GM23248 (cell line): ENCODE results near the gene ZSCAN10. TPM values are rescaled to one million over a fixed set of nuclear protein-coding genes. Genes with fewer than 3 reads are reported as not detected.

Source experiments
- DNase-seq: peaks from one replicate; pipeline ENCODE4 v3.0.0-alpha.2; 2015
- H2AFZ ChIP-seq: fragments of 200-600 bp; sonication (generic); 2 replicates; pipeline ENCODE4 v1.6.1; 2016; ENCODE audit warnings: antibody characterized with exemption
- H3F3A ChIP-seq: fragments of 200-600 bp; sonication (generic); 2 replicates; pipeline ENCODE4 v1.6.1; 2016; ENCODE audit warnings: mild to moderate bottlenecking, antibody characterized with exemption, mixed run types; ENCODE audit not compliant: insufficient read depth
- H3K27ac ChIP-seq: fragments of 200-600 bp; sonication (generic); 2 replicates; pipeline ENCODE4 v1.5.1; 2016; ENCODE audit warnings: mild to moderate bottlenecking
- H3K27me3 ChIP-seq: fragments of 200-600 bp; sonication (generic); replicated peaks from 2 replicates; pipeline ENCODE4 v1.6.1; 2016; ENCODE audit warnings: mild to moderate bottlenecking; ENCODE audit not compliant: insufficient read depth
- H3K36me3 ChIP-seq: fragments of 200-600 bp; sonication (generic); 2 replicates; pipeline ENCODE4 v1.6.1; 2016; ENCODE audit warnings: low read depth, mild to moderate bottlenecking
- H3K4me1 ChIP-seq: fragments of 200-600 bp; sonication (generic); 2 replicates; pipeline ENCODE4 v1.6.1; 2016; ENCODE audit warnings: mild to moderate bottlenecking; ENCODE audit not compliant: insufficient read depth
- H3K4me2 ChIP-seq: fragments of 200-600 bp; sonication (generic); one replicate; pipeline ENCODE4 v1.6.1; 2016; ENCODE audit warnings: mild to moderate bottlenecking; ENCODE audit not compliant: unreplicated experiment
- H3K4me3 ChIP-seq: fragments of 200-600 bp; sonication (generic); 2 replicates; pipeline ENCODE4 v1.5.1; 2016; ENCODE audit warnings: mild to moderate bottlenecking
- H3K79me2 ChIP-seq: fragments of 200-600 bp; sonication (generic); 2 replicates; pipeline ENCODE4 v1.6.1; 2016; ENCODE audit warnings: mild to moderate bottlenecking; ENCODE audit not compliant: insufficient read depth
- H3K9ac ChIP-seq: fragments of 200-600 bp; sonication (generic); 2 replicates; pipeline ENCODE4 v1.6.1; 2016; ENCODE audit warnings: mild to moderate bottlenecking
- H3K9me2 ChIP-seq: fragments of 200-600 bp; sonication (generic); 2 replicates; pipeline ENCODE4 v1.6.1; 2016; ENCODE audit warnings: mixed run types, mild to moderate bottlenecking, moderate library complexity; ENCODE audit not compliant: insufficient read depth
- H3K9me3 ChIP-seq: fragments of 200-600 bp; sonication (generic); one replicate; pipeline ENCODE4 v1.6.1; 2017; ENCODE audit warnings: low read depth
- H4K20me1 ChIP-seq: fragments of 200-600 bp; sonication (generic); 2 replicates; pipeline ENCODE4 v1.6.0; 2016; ENCODE audit not compliant: insufficient read depth
- EZH2 ChIP-seq: fragments of 200-600 bp; sonication (generic); IDR thresholded peaks from 2 replicates; pipeline ENCODE4 v1.6.1; 2018; ENCODE audit warnings: antibody characterized with exemption, mild to moderate bottlenecking; ENCODE audit not compliant: insufficient read depth, poor library complexity, severe bottlenecking
- EZH2phosphoT487 ChIP-seq: fragments of 200-600 bp; sonication (generic); IDR thresholded peaks from 2 replicates; pipeline ENCODE4 v1.6.1; 2018; ENCODE audit warnings: antibody characterized with exemption, moderate library complexity, mild to moderate bottlenecking, low read depth; ENCODE audit not compliant: insufficient read depth
- WGBS, 2 experiments: methylation state at CpG; one replicate each; pipeline ENCODE4 v1.1.6; 2015 to 2017; ENCODE audit warnings: low lambda C conversion rate in 2 of 2, low coverage in 1 of 2; ENCODE audit errors: missing lambda C conversion rate in 2 of 2; 5-methylcytosine and 5-hydroxymethylcytosine counted together
- in situ Hi-C: fragments of 300-500 bp; cut with MboI; formaldehyde crosslinking; loops from 2 replicates; pipeline ENCODE4 v1.15.0; 2020
- polyA plus RNA-seq: library from polyadenylated mRNA; unstranded; fragments of >200 nt; fragmentation: Nextera tagmentation; extraction: Ambion mirVana; gene quantifications from 2 replicates; pipeline ENCODE4 v1.2.1, GENCODE V29; 2016
- total RNA-seq: library from RNA; depleted of rRNA; stranded (reverse); fragments of >200 nt; shearing (Covaris generic); gene quantifications from 2 replicates; pipeline ENCODE4 v1.2.3, GENCODE V29; 2014

Gene ZSCAN10
- total and polyA plus RNA-seq, 2 experiments from 2014 or later: 0.08 TPM; not detected in 1

- 1% methylated on average over 62 to 72 of the region's 72 CpGs for WGBS, 2 experiments
- Histone ChIP-seq H3K4me1 (peaks cover 16% of the 10 kb centered on the region), H4K20me1 (no peaks in the 10 kb centered on the region), H3F3A (peaks cover 22% of the 10 kb centered on the region), H3K79me2 (peaks cover 15% of the 10 kb centered on the region; the same call in 1 of the 2 replicates), H3K27ac (peak overlapping the region; percentile 33), H3K9ac (peak overlapping the region; percentile 71), H3K27me3 (no peaks in the 10 kb centered on the region), H3K9me2 (no peaks in the 10 kb centered on the region), H3K36me3 (no peaks in the 10 kb centered on the region), H3K4me2 (peak overlapping the region; percentile 85), H3K4me3 (peak overlapping the region; percentile 79), H3K9me3 (no peaks in the 10 kb centered on the region), H2AFZ (peak overlapping the region; percentile 67)
- TF ChIP-seq EZH2: no peak
- in situ Hi-C loops: no loop called here
- DNase-seq: peak; percentile 99
Measured at GRCh38 chr16:3123986-3124886, 25.1 kb upstream of the ZSCAN10 start.

GRCh38 chr16:3122926-3123570 lies 24.0 kb upstream of the ZSCAN10 start:
- Histone ChIP-seq H3K4me2 (no peak overlapping the region), H3K79me2 (0 out of 2 replicates have a peak, but pooled peaks cover 7% of the 10 kb centered on the region), H3F3A (peaks cover 22% of the 10 kb centered on the region), H3K36me3 (no peaks in the 10 kb centered on the region), H3K9me3 (no peaks in the 10 kb centered on the region), H2AFZ (no peak overlapping the region), H3K27me3 (no peaks in the 10 kb centered on the region), H3K9me2 (no peaks in the 10 kb centered on the region), H4K20me1 (no peaks in the 10 kb centered on the region), H3K27ac (no peak overlapping the region), H3K4me3 (0 out of 2 replicates have a peak overlapping the region, but pooled peaks have one; percentile 79), H3K4me1 (peaks cover 9% of the 10 kb centered on the region), H3K9ac (no peak overlapping the region; the same call in 1 of the 2 replicates)
- TF ChIP-seq EZH2phosphoT487: no peak
- no peak for TF ChIP-seq EZH2
- WGBS, 2 experiments: 28 to 42% methylated on average over 7 to 8 of the region's 8 CpGs
- in situ Hi-C loops: no loop called here
- DNase-seq: peak; percentile 50

- no peaks in the 10 kb centered on the region for H3K36me3 ChIP-seq
- H3F3A ChIP-seq: peaks cover 17% of the 10 kb centered on the region
- peaks cover 9% of the 10 kb centered on the region for H3K4me1 ChIP-seq
- DNase-seq: no peak
- WGBS, 2 experiments: 58 to 64% methylated on average over 7 of the region's 7 CpGs
- no peak overlapping the region for H3K4me3 ChIP-seq
- H3K79me2 ChIP-seq: no peaks in the 10 kb centered on the region
- no peaks in the 10 kb centered on the region for H4K20me1 ChIP-seq
- no peak for TF ChIP-seq EZH2
- no peak for TF ChIP-seq EZH2phosphoT487
- no peaks in the 10 kb centered on the region for H3K9me2 ChIP-seq
- in situ Hi-C loops: no loop called here
- no peak overlapping the region for H3K9ac ChIP-seq
- H3K27ac ChIP-seq: no peak overlapping the region
- no peaks in the 10 kb centered on the region for H3K9me3 ChIP-seq
- H3K4me2 ChIP-seq: no peak overlapping the region
- no peak overlapping the region for H2AFZ ChIP-seq
- H3K27me3 ChIP-seq: no peaks in the 10 kb centered on the region
Measured at GRCh38 chr16:3121851-3122467, 22.9 kb upstream of the ZSCAN10 start.

DNA sequence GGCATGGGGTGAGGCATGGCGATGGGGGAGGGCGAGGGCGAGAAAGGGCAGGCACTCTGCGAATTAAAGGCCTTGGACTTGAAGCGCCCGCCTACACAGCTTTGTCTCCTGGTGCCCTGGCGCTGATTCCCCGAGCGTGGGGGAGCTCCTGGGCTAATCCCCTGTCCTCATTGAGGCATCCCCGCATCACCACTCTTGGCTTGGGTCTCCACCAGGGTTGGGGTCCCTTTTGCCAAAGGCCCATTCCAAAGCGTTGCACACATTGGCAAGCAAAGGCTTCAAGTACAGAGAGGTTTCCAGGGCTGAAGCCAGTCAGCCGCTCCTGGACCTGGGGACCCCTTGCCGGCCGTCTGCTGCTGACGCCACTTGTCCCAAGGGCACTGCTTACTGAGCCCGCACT lies 21.3 kb upstream of the ZSCAN10 start:
- 90 to 93% methylated on average over 11 to 16 of the region's 16 CpGs for WGBS, 2 experiments
- in situ Hi-C loops: no loop called here

More for the DNA sequence above, 21.3 kb upstream of the ZSCAN10 start:
- Histone ChIP-seq H3F3A (peaks cover 7% of the 10 kb centered on the region), H3K9me2 (no peaks in the 10 kb centered on the region), H3K36me3 (no peaks in the 10 kb centered on the region), H3K27ac (no peak overlapping the region), H3K27me3 (no peaks in the 10 kb centered on the region), H3K9me3 (no peaks in the 10 kb centered on the region), H3K79me2 (no peaks in the 10 kb centered on the region), H3K4me1 (peaks cover 9% of the 10 kb centered on the region), H4K20me1 (no peaks in the 10 kb centered on the region), H2AFZ (no peak overlapping the region), H3K4me3 (no peak overlapping the region), H3K9ac (no peak overlapping the region), H3K4me2 (no peak overlapping the region)
- no peak for TF ChIP-seq EZH2
- TF ChIP-seq EZH2phosphoT487: no peak
- no peak for DNase-seq
